HFF-Myc (cell line): ENCODE results near the gene APOA1.
A peak's percentile ranks its signal among the peaks of the same experiment; 100 is the strongest.

Experiments
- DNase-seq: peaks from one replicate; pipeline ENCODE4 v3.0.0-alpha.2; 2011; ENCODE audit warnings: low read depth; ENCODE audit errors: extremely low read depth
- H3K4me3 ChIP-seq: replicated peaks from 2 replicates; pipeline ENCODE4 v1.5.1; 2011; ENCODE audit warnings: low read depth, mild to moderate bottlenecking, control low read depth, low read length
- CTCF ChIP-seq: IDR thresholded peaks from 2 replicates; pipeline ENCODE4 v1.5.1; 2012; ENCODE audit warnings: mild to moderate bottlenecking, low read depth, low read length, control low read depth; ENCODE audit errors: missing control alignments

APOA1 gene

GRCh38 chr11:116860303-116860702 lies 22.9 kb upstream of the APOA1 start:
- TF ChIP-seq CTCF = no peak
- DNase-seq = no peak
- H3K4me3 ChIP-seq = no peak overlapping the region

DNA sequence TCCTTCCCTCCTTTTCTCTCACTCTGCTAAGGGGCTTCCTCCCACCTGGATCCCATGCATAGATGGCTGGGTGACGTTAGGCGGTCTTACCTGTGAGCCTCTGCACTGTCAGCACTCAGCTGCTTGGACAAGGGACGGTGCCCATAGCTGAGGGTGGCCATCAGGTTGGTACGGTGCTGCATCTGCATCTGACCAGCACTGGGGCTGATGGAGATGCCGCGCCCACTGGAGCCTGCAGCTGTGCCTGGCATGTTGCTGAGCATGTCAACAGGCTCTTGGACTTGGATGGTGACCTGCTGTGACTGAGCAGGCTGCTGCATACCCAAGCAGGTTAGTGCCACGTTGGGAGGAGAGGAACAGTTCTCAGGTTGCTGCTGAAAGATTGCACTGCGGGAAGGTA lies 21.8 kb upstream of the APOA1 start:
- DNase-seq = no peak
- TF ChIP-seq CTCF = no peak

GRCh38 chr11:116857936-116858335 lies 20.5 kb upstream of the APOA1 start:
- DNase-seq = no peak
- no peak overlapping the region for H3K4me3 ChIP-seq
- TF ChIP-seq CTCF = no peak

More for the DNA sequence above, 21.8 kb upstream of the APOA1 start:
- H3K4me3 ChIP-seq = no peak overlapping the region

GRCh38 chr11:116857316-116857715 lies 19.9 kb upstream of the APOA1 start:
- DNase-seq = no peak
- no peak overlapping the region for H3K4me3 ChIP-seq
- TF ChIP-seq CTCF = no peak

DNA sequence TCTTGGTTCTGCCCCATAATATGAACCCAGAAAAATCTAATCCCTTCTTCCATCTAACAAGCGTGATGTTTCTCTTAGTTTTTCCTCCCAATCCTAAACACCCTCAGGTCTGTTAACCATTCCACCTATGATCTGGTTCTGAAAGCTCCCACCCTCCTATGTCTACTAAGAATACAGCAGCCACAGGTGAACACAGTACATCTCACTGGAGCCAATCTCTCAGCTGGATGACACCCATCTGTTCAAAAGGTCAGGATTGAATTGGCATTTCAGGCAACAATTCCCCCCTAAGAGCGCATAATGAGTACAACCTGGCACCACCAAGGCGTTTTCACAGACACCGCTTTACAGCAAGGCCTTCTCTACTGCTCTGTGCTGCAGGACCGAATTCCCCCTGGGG lies 19.0 kb upstream of the APOA1 start:
- no peak for TF ChIP-seq CTCF
- no peak for DNase-seq
- no peak overlapping the region for H3K4me3 ChIP-seq

GRCh38 chr11:116855413-116855812 lies 18.0 kb upstream of the APOA1 start:
- no peak for DNase-seq
- no peak for TF ChIP-seq CTCF
- H3K4me3 ChIP-seq = no peak overlapping the region

DNA sequence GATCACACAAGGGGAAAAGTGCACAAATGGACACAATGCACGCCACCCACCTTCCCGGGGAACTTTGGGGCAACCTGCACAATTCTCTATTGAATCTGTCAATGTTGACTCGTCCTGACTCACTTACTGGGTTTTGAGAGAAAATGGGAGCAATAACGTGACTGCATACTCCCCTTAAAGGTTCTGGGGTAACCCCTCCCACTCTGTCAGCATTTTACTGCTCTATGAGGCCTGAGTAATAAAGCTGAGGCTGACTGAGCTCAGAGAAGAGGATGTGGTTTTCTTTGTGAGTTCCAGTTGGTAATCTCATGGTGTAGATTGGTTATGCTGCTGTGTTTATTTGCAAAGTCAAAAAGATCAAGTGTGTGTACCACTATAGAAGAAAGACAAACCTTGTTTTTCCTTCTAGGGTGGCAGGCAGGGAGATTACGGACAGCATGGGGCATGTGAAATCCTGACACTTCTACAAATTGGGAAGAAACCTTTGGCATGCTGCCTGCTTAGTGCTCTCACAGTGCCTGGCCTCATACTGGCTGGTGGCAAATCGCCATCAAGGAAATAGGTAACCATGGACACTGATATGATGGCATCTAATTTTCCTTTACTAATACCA lies 16.1 kb upstream of the APOA1 start:
- DNase-seq = peak; percentile 83

More for the DNA sequence above, 16.1 kb upstream of the APOA1 start:
- H3K4me3 ChIP-seq = no peak overlapping the region
- TF ChIP-seq CTCF = no peak
